NT2/D1 (cell line): ENCODE data around the gene INPP4B.

ENCODE experiments used
- SUZ12 ChIP-seq: IDR thresholded peaks from 2 replicates; pipeline ENCODE4 v1.6.1; 2011; ENCODE audit not compliant: insufficient read length, insufficient read depth; ENCODE audit errors: extremely low read depth
- YY1 ChIP-seq: IDR thresholded peaks from 2 replicates; pipeline ENCODE4 v1.6.1; 2011; ENCODE audit not compliant: insufficient read length, insufficient read depth
- ZNF274 ChIP-seq: IDR thresholded peaks from 2 replicates; pipeline ENCODE4 v1.6.1; 2011; ENCODE audit warnings: mild to moderate bottlenecking, low read depth, low read length

DNA sequence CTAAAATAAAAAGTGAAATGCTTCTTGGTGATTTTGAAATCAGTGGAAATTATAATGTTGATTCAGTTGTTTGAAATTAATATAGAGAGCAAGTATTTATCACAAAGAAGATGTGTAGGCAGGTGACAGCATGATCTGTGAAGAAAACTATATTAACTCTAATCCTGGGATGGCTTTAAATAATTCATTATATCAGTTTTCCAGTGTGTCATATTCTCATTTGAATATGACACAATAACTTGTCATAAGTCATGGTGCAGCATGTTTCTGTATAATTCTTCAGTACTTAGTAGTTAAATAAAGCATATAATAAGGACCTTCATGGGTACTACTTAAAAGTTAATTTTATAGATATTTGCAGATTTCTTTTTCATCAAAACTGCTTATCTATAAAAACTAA, 573.6 kb downstream of the INPP4B start:
- TF ChIP-seq YY1 (no peak), SUZ12 (no peak), ZNF274 (no peak)
